Glutamatergic neuron (in vitro differentiated cells): ENCODE results near the gene CCDC170. TPM values are rescaled to one million over a fixed set of nuclear protein-coding genes. Genes with fewer than 3 reads are reported as not detected.

Experiments used
- DNase-seq: peaks from one replicate; pipeline ENCODE4 v3.0.0; 2022
- H3K27ac Mint-ChIP-seq: one replicate; pipeline ENCODE4 v1.8.0; 2020; ENCODE audit warnings: mild to moderate bottlenecking, mixed read lengths, inconsistent platforms; ENCODE audit not compliant: unreplicated experiment
- H3K27me3 Mint-ChIP-seq: one replicate; pipeline ENCODE4 v1.8.0; 2020; ENCODE audit warnings: mild to moderate bottlenecking, moderate library complexity, mixed read lengths, inconsistent platforms; ENCODE audit not compliant: unreplicated experiment
- H3K36me3 Mint-ChIP-seq: one replicate; pipeline ENCODE4 v1.8.0; 2020; ENCODE audit warnings: mild to moderate bottlenecking, mixed read lengths, inconsistent platforms; ENCODE audit not compliant: unreplicated experiment
- H3K4me1 Mint-ChIP-seq: one replicate; pipeline ENCODE4 v1.8.0; 2020; ENCODE audit warnings: mild to moderate bottlenecking, low read depth, mixed read lengths, inconsistent platforms; ENCODE audit not compliant: unreplicated experiment
- H3K4me3 Mint-ChIP-seq: one replicate; pipeline ENCODE4 v1.8.0; 2020; ENCODE audit warnings: mild to moderate bottlenecking, mixed read lengths, inconsistent platforms; ENCODE audit not compliant: unreplicated experiment
- H3K9me3 Mint-ChIP-seq: one replicate; pipeline ENCODE4 v1.8.0; 2020; ENCODE audit warnings: mild to moderate bottlenecking, moderate library complexity, mixed read lengths, inconsistent platforms; ENCODE audit not compliant: unreplicated experiment
- CTCF ChIP-seq: fragments of 200-600 bp; sonication (generic); IDR thresholded peaks from one replicate; pipeline ENCODE4 v1.5.0; 2021; ENCODE audit not compliant: partially characterized antibody, unreplicated experiment
- total RNA-seq: library from RNA; stranded (reverse); fragmentation: NEBNext Ultra II Directional; extraction: Animal tissue kit (Norgen Biotek cat#: 25700); gene quantifications from one replicate; pipeline ENCODE4 v1.2.1, GENCODE V29; 2021; ENCODE audit not compliant: unreplicated experiment

The CCDC170 gene
- total RNA-seq, 1 donor from 2014 or later: not detected

GRCh38 chr6:151655099-151655498 lies 161.3 kb downstream of the CCDC170 start:
- no peak for DNase-seq
- no peak overlapping the region for H3K4me3 Mint-ChIP-seq
- no peaks in the 10 kb centered on the region for H3K9me3 Mint-ChIP-seq
- no peak for TF ChIP-seq CTCF
- no peaks in the 10 kb centered on the region for H3K27me3 Mint-ChIP-seq
- H3K27ac Mint-ChIP-seq: no peak overlapping the region
- H3K36me3 Mint-ChIP-seq: peaks cover 4% of the 10 kb centered on the region
- H3K4me1 Mint-ChIP-seq: no peaks in the 10 kb centered on the region

GRCh38 chr6:151656392-151656791 lies 162.6 kb downstream of the CCDC170 start:
- H3K4me1 Mint-ChIP-seq: no peaks in the 10 kb centered on the region
- H3K9me3 Mint-ChIP-seq: no peaks in the 10 kb centered on the region
- H3K4me3 Mint-ChIP-seq: no peak overlapping the region
- no peaks in the 10 kb centered on the region for H3K27me3 Mint-ChIP-seq
- TF ChIP-seq CTCF: no peak
- H3K36me3 Mint-ChIP-seq: peaks cover 4% of the 10 kb centered on the region
- no peak for DNase-seq
- H3K27ac Mint-ChIP-seq: no peak overlapping the region

- Mint-ChIP-seq H3K4me3 (no peak overlapping the region), H3K27me3 (no peaks in the 10 kb centered on the region), H3K9me3 (no peaks in the 10 kb centered on the region), H3K36me3 (peaks cover 4% of the 10 kb centered on the region), H3K4me1 (no peaks in the 10 kb centered on the region), H3K27ac (no peak overlapping the region)
- DNase-seq: no peak
- TF ChIP-seq CTCF: no peak
Observed at GRCh38 chr6:151658091-151658490, 164.3 kb downstream of the CCDC170 start.

- no peak overlapping the region for H3K4me3 Mint-ChIP-seq
- no peak for TF ChIP-seq CTCF
Observed at GRCh38 chr6:151659212-151659611, 165.4 kb downstream of the CCDC170 start.

GRCh38 chr6:151661509-151661908 lies 167.7 kb downstream of the CCDC170 start:
- Mint-ChIP-seq H3K4me3 (no peak overlapping the region), H3K4me1 (peaks cover 7% of the 10 kb centered on the region), H3K9me3 (no peaks in the 10 kb centered on the region), H3K27me3 (peaks cover 2% of the 10 kb centered on the region), H3K36me3 (no peaks in the 10 kb centered on the region), H3K27ac (no peak overlapping the region)
- no peak for DNase-seq
- no peak for TF ChIP-seq CTCF

More at GRCh38 chr6:151659212-151659611, 165.4 kb downstream of the CCDC170 start:
- Mint-ChIP-seq H3K27me3 (no peaks in the 10 kb centered on the region), H3K9me3 (no peaks in the 10 kb centered on the region), H3K27ac (no peak overlapping the region), H3K36me3 (peaks cover 4% of the 10 kb centered on the region), H3K4me1 (no peaks in the 10 kb centered on the region)
- DNase-seq: no peak
